ENCODE measurements around the gene ATRNL1.
"Not testable (repeated sequence)": the region's sequence is repeated elsewhere in the genome, so short reads cannot be mapped to it uniquely, and the experiment has no call there.

Gene ATRNL1

DNA sequence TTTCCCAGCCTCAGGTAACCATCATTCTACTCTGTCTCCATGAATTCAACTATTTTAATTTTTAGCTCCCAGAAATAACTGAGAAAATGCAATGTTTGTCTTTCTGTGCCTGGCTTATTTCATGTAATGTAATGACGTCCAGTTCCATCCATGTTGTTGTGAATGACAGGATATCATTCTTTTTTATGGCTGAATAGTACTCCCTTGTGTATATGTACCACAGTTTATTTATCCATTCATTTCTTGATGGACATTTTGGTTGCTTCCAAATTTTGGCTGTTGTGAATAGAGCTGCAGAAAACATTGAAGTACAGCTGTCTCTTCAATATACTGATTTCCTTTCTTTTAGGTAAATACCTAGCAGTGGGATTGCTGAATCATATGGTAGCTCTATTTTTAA is 10.5 kb downstream of the ATRNL1 start:
- Histone ChIP-seq H3K27me3 (peaks cover 10% of the 10 kb centered on the region), H3K27ac (no peak overlapping the region), H3K9me3 (no peaks in the 10 kb centered on the region), H3K36me3 (no peaks in the 10 kb centered on the region), H3K4me1 (ENCODE audit: control insufficient read depth in 1 of 2, insufficient read depth in 1 of 2, low read depth in 1 of 2, low read length in 1 of 2) (no peaks in the 10 kb centered on the region), H3K4me3 (ENCODE audit: low read depth in 1 of 2, low read length in 1 of 2) (no peak overlapping the region)
- TF ChIP-seq, protein P1, sequence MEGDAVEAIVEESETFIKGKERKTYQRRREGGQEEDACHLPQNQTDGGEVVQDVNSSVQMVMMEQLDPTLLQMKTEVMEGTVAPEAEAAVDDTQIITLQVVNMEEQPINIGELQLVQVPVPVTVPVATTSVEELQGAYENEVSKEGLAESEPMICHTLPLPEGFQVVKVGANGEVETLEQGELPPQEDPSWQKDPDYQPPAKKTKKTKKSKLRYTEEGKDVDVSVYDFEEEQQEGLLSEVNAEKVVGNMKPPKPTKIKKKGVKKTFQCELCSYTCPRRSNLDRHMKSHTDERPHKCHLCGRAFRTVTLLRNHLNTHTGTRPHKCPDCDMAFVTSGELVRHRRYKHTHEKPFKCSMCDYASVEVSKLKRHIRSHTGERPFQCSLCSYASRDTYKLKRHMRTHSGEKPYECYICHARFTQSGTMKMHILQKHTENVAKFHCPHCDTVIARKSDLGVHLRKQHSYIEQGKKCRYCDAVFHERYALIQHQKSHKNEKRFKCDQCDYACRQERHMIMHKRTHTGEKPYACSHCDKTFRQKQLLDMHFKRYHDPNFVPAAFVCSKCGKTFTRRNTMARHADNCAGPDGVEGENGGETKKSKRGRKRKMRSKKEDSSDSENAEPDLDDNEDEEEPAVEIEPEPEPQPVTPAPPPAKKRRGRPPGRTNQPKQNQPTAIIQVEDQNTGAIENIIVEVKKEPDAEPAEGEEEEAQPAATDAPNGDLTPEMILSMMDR (IDR thresholded peaks at IDR 0.05), result no peak

DNA sequence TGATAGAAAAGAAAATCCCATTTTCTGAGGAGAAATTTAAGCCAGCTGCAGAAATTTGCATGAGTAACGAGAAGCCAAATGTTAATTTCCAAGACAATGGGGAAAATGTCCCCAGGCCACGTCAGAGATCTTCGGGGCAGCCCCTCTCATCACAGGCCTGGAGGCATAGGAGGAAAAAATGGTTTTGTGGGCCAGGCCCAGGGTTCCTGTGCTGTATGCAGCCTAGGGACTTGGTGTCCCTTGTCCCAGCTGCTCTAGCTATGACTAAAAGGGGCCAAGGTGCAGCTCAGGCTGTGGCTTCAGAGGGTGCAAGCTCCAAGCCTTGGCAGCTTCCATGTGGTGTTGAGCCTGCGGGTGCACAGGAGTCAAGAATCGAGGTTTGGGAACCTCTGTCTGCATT is 12.2 kb downstream of the ATRNL1 start:
- H3K27me3 ChIP-seq; H3K4me1 ChIP-seq (ENCODE audit: control insufficient read depth in 1 of 2, insufficient read depth in 1 of 2, low read depth in 1 of 2, low read length in 1 of 2); H3K27ac ChIP-seq; H3K4me3 ChIP-seq (ENCODE audit: low read depth in 1 of 2, low read length in 1 of 2); H3K9me3 ChIP-seq; H3K36me3 ChIP-seq: not testable (repeated sequence)

DNA sequence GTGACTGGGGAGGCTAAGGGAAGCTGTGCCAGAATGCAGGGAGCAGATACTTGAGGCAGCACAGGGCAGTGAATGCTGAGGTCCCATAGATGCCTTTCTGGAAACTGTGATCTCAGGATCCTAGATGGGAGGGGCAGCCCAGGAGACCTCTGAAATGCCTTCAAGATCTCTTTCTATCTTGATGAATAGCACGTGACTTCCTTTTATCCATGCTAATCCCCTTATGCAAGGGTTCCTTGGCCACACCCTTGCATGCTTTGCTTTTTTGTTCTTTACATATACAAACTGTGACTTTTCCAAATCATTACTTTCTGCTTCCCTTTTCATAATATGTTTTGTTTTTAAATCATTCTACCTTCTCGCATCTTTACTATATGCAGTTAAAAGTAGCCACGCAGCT is 14.7 kb downstream of the ATRNL1 start:
- no peaks in the 10 kb centered on the region for H3K27me3 ChIP-seq
- H3K27ac ChIP-seq, result no peak overlapping the region
- TF ChIP-seq, protein P1 (IDR thresholded peaks at IDR 0.05), result no peak
- H3K4me1 ChIP-seq (ENCODE audit: control insufficient read depth in 1 of 2, insufficient read depth in 1 of 2, low read depth in 1 of 2, low read length in 1 of 2), result no peaks in the 10 kb centered on the region
- H3K36me3 ChIP-seq, result no peaks in the 10 kb centered on the region
- H3K9me3 ChIP-seq, result no peaks in the 10 kb centered on the region
- no peak overlapping the region for H3K4me3 ChIP-seq (ENCODE audit: low read depth in 1 of 2, low read length in 1 of 2)

DNA sequence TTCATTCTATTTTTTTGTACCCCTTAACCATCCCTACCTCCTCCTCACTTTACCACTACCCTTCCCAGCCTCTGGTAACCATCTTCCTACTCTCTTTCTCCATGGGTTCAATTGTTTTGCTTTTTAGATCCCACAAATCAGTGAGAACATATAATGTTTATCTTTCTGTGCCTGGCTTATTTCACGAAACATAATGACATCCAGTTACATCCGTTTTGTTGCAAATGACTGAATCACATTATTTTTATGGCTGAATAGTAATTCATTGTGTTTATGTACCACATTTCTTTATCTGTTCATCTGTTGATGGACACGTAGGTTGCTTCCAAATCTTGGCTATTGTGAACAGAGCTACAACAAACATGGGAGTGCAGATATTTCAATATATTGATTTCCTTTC is 24.1 kb downstream of the ATRNL1 start:
- Histone ChIP-seq H3K27me3 (peaks cover 17% of the 10 kb centered on the region), H3K4me3 (ENCODE audit: low read depth in 1 of 2, low read length in 1 of 2) (no peak overlapping the region), H3K4me1 (ENCODE audit: control insufficient read depth in 1 of 2, insufficient read depth in 1 of 2, low read depth in 1 of 2, low read length in 1 of 2) (no peaks in the 10 kb centered on the region), H3K36me3 (no peaks in the 10 kb centered on the region), H3K27ac (no peak overlapping the region), H3K9me3 (no peaks in the 10 kb centered on the region)
- TF ChIP-seq, protein P1 (IDR thresholded peaks at IDR 0.05), result no peak

DNA sequence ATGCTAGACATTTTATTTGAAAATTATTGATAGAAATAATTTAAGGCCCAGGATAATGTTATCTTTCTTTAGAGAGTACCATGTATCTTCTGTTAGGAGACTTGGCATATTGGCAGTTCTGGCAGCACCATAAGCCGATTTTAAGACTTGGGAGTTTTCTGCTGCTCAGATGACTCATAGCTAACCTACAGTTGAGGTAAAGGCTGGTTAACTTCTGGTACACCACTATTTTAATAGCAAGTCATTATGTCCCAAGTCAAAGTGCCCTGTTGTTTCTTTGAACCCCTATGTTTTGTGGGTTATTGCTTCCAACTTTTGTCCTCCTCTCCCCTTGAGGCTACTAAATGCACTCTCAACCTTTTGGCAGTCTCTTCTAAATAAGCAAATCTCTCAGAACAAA is 25.2 kb downstream of the ATRNL1 start:
- H3K4me1 ChIP-seq (ENCODE audit: control insufficient read depth in 1 of 2, insufficient read depth in 1 of 2, low read depth in 1 of 2, low read length in 1 of 2), result no peaks in the 10 kb centered on the region
- no peak overlapping the region for H3K4me3 ChIP-seq (ENCODE audit: low read depth in 1 of 2, low read length in 1 of 2)
- H3K9me3 ChIP-seq, result no peaks in the 10 kb centered on the region
- H3K27me3 ChIP-seq, result peaks cover 17% of the 10 kb centered on the region
- H3K36me3 ChIP-seq, result no peaks in the 10 kb centered on the region
- TF ChIP-seq, protein P1 (IDR thresholded peaks at IDR 0.05), result no peak
- H3K27ac ChIP-seq, result no peak overlapping the region

DNA sequence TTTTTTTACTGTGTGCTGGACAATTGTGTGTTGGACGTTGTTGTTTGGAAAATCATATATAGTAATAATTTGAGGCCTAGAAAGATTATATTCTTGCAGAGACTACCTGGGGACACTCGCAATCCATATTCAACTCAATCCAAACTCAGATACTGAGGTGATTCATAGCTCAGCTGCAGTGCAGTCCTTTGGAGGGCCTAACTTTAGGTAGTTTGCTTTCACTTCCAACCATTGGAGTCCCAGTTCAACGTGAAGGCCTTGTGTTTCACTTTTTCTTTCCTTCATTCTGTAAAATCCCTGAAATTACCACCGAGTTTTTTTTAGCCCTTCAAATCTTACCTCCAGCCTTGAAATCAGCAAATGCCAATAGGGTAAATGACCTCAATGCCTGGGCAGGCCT is 32.3 kb downstream of the ATRNL1 start:
- H3K9me3 ChIP-seq, result no peaks in the 10 kb centered on the region

More for the DNA sequence above, 32.3 kb downstream of the ATRNL1 start:
- Histone ChIP-seq H3K27me3 (peaks cover 2% of the 10 kb centered on the region), H3K4me1 (ENCODE audit: control insufficient read depth in 1 of 2, insufficient read depth in 1 of 2, low read depth in 1 of 2, low read length in 1 of 2) (no peaks in the 10 kb centered on the region), H3K27ac (no peak overlapping the region), H3K36me3 (no peaks in the 10 kb centered on the region), H3K4me3 (ENCODE audit: low read depth in 1 of 2, low read length in 1 of 2) (no peak overlapping the region)
- TF ChIP-seq, protein P1 (IDR thresholded peaks at IDR 0.05), result no peak
